ENCODE measurements around the gene CREB5. TPM values are rescaled to one million over a fixed set of nuclear protein-coding genes. Genes with fewer than 3 reads are reported as not detected.

Gene CREB5
- total RNA-seq, 1 experiment from 2014 or later, result 0.49 TPM

DNA sequence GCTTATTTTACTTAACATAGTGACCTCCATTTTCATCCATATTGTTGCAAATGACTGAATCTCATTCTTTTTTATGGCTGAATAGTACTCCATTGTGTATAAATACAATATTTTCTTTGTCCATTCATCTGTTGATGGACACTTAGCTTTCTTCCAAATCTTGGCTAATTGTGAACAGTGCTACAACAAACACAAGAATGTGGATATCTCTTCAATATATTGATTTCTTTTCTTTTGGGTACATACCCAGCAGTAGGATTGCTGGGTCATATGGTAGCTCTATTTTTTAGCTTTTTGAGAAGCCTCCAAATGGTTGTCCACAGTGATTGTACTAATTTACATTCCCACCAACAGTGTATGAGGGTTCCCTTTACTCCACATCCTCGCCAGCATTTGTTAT, 58.0 kb downstream of the CREB5 start:
- Histone ChIP-seq H3K27me3 (ENCODE audit: insufficient read depth, low read length) (peaks cover 76% of the 10 kb centered on the region), H3K4me1 (ENCODE audit: control insufficient read depth in 1 of 2, insufficient read depth in 2 of 2, low read length in 2 of 2) (no peaks in the 10 kb centered on the region), H3K36me3 (ENCODE audit: control insufficient read depth in 1 of 2, insufficient read depth in 2 of 2, low read length in 2 of 2) (no peaks in the 10 kb centered on the region), H3K4me2 (ENCODE audit: low read length) (no peak overlapping the region), H2AFZ (ENCODE audit: low read depth, low read length, poor library complexity, severe bottlenecking) (no peak overlapping the region), H4K20me1 (ENCODE audit: insufficient read depth) (no peaks in the 10 kb centered on the region), H3K4me3 (replicated peaks in 1 of 2; ENCODE audit: low read depth in 1 of 2, low read length in 2 of 2) (no peak overlapping the region), H3K9me3 (ENCODE audit: control insufficient read depth in 1 of 2, insufficient read depth in 1 of 2, low read depth in 1 of 2, low read length in 2 of 2) (no peaks in the 10 kb centered on the region), H3K27ac (ENCODE audit: low read depth, low read length) (no peak overlapping the region), H3K9me2 (ENCODE audit: insufficient read depth) (no peaks in the 10 kb centered on the region), H3K9ac (ENCODE audit: low read length) (no peak overlapping the region), H3K79me2 (ENCODE audit: insufficient read depth, low read length) (no peaks in the 10 kb centered on the region)
- no peak for DNase-seq (ENCODE audit: low read depth, low spot score)
- no peak for ATAC-seq
- RAD21 ChIA-PET (ENCODE audit: low non-redundant PET in 1 of 2, low total read pairs in 2 of 2, uncharacterized antibody in 2 of 2, unreplicated experiment in 2 of 2), result no interaction called here
- intact Hi-C loops (cut with micrococcal nuclease), result no loop called here
- POLR2A ChIA-PET, result no interaction called here
- CTCF ChIA-PET, result no interaction called here
- TF ChIP-seq EGR1 (IDR thresholded peaks at IDR 0.05; ENCODE audit: low read depth) (no peak), JUND (IDR thresholded peaks at IDR 0.05) (no peak), YY1 (IDR thresholded peaks at IDR 0.05; ENCODE audit: extremely low read depth, insufficient replicate concordance, low read depth, low read length) (no peak), ZFX (IDR thresholded peaks at IDR 0.05) (no peak)
- TF ChIP-seq, protein P1, sequence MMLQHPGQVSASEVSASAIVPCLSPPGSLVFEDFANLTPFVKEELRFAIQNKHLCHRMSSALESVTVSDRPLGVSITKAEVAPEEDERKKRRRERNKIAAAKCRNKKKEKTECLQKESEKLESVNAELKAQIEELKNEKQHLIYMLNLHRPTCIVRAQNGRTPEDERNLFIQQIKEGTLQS (IDR thresholded peaks at IDR 0.05), result no peak
- no TSS peak for BruUV-seq (replicated peaks)

DNA sequence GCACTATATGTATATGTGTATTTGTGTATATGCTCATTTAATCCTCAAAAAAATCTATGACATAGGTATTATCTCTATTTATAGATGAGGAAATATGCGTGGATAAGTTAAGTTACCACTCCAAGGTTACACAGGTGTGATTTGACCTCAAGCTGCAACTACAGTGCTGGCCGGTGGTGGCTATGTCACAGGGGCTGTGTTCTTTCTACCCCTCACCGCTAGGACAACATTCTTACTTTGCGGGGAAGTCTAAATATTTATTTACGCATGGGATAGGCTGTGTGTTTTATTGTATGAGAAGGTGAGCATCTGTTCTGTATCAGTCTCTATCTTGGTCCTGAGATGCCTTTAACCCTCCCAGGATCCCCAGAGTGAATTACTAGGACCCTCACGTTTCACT, 60.0 kb downstream of the CREB5 start:
- CTCF ChIA-PET, result no interaction called here
- RAD21 ChIA-PET (ENCODE audit: low non-redundant PET in 1 of 2, low total read pairs in 2 of 2, uncharacterized antibody in 2 of 2, unreplicated experiment in 2 of 2), result no interaction called here
- intact Hi-C loops (cut with micrococcal nuclease), result no loop called here

More for the DNA sequence above, 60.0 kb downstream of the CREB5 start:
- no peaks in the 10 kb centered on the region for H3K4me1 ChIP-seq (ENCODE audit: control insufficient read depth in 1 of 2, insufficient read depth in 2 of 2, low read length in 2 of 2)
- no peak for TF ChIP-seq SP1 (IDR thresholded peaks at IDR 0.05; ENCODE audit: low read depth)
- TF ChIP-seq, protein P2, sequence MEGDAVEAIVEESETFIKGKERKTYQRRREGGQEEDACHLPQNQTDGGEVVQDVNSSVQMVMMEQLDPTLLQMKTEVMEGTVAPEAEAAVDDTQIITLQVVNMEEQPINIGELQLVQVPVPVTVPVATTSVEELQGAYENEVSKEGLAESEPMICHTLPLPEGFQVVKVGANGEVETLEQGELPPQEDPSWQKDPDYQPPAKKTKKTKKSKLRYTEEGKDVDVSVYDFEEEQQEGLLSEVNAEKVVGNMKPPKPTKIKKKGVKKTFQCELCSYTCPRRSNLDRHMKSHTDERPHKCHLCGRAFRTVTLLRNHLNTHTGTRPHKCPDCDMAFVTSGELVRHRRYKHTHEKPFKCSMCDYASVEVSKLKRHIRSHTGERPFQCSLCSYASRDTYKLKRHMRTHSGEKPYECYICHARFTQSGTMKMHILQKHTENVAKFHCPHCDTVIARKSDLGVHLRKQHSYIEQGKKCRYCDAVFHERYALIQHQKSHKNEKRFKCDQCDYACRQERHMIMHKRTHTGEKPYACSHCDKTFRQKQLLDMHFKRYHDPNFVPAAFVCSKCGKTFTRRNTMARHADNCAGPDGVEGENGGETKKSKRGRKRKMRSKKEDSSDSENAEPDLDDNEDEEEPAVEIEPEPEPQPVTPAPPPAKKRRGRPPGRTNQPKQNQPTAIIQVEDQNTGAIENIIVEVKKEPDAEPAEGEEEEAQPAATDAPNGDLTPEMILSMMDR (IDR thresholded peaks at IDR 0.05 in 2 of 3, conservative IDR thresholded peaks at IDR 0.05 in 1 of 3; ENCODE audit: borderline replicate concordance in 1 of 3, insufficient read depth in 1 of 3, low read depth in 2 of 3, low read length in 2 of 3), result 0 out of 6 replicates have a peak, but pooled peaks of 1 of the 3 experiments have one; percentile 6
- TF ChIP-seq ELF1 (IDR thresholded peaks at IDR 0.05; ENCODE audit: borderline replicate concordance, low read depth), result no peak
- no peaks in the 10 kb centered on the region for H3K9me2 ChIP-seq (ENCODE audit: insufficient read depth)
- no peaks in the 10 kb centered on the region for H4K20me1 ChIP-seq (ENCODE audit: insufficient read depth)
- H3K36me3 ChIP-seq (ENCODE audit: control insufficient read depth in 1 of 2, insufficient read depth in 2 of 2, low read length in 2 of 2), result no peaks in the 10 kb centered on the region
- BruUV-seq (replicated peaks), result no TSS peak
- POLR2A ChIA-PET, result no interaction called here
- H3K79me2 ChIP-seq (ENCODE audit: insufficient read depth, low read length), result no peaks in the 10 kb centered on the region
- DNase-seq (ENCODE audit: low read depth, low spot score) (no peak), ATAC-seq (peak; percentile 53; the same call in 1 of the 2 replicates)
- H2AFZ ChIP-seq (ENCODE audit: low read depth, low read length, poor library complexity, severe bottlenecking), result no peak overlapping the region
- peaks cover 86% of the 10 kb centered on the region for H3K27me3 ChIP-seq (ENCODE audit: insufficient read depth, low read length)
- no peak overlapping the region for H3K4me2 ChIP-seq (ENCODE audit: low read length)
- no peaks in the 10 kb centered on the region for H3K9me3 ChIP-seq (ENCODE audit: control insufficient read depth in 1 of 2, insufficient read depth in 1 of 2, low read depth in 1 of 2, low read length in 2 of 2)
- H3K9ac ChIP-seq (ENCODE audit: low read length), result no peak overlapping the region
- no peak overlapping the region for H3K27ac ChIP-seq (ENCODE audit: low read depth, low read length)
- H3K4me3 ChIP-seq (replicated peaks in 1 of 2; ENCODE audit: low read depth in 1 of 2, low read length in 2 of 2), result no peak overlapping the region
